DND-41 (cell line): Measurements from ENCODE around the gene STH.

Source experiments
- ATAC-seq: fragments of 200-7000 bp; cut with Tn5 transposase; 3 replicates; pipeline ENCODE4 v1.9.1; 2021; ENCODE audit warnings: low read depth; ENCODE audit not compliant: insufficient read depth
- DNase-seq: peaks from one replicate; pipeline ENCODE4 v3.0.0-alpha.2; 2020
- H2AFZ ChIP-seq: 2 replicates; pipeline ENCODE4 v1.6.0; 2012; ENCODE audit warnings: low read depth, low read length
- H3K27ac ChIP-seq: 2 replicates; pipeline ENCODE4 v1.5.1; 2012; ENCODE audit warnings: low read length, inconsistent platforms
- H3K27me3 ChIP-seq: fragments of 200-600 bp; sonication (generic); 2 replicates; pipeline ENCODE4 v1.6.0; 2012; ENCODE audit warnings: low read length, mild to moderate bottlenecking, inconsistent platforms; ENCODE audit not compliant: insufficient read depth, poor library complexity
- H3K36me3 ChIP-seq: 2 replicates; pipeline ENCODE4 v1.5.1; 2012; ENCODE audit warnings: low read length, inconsistent platforms; ENCODE audit not compliant: insufficient read depth
- H3K4me1 ChIP-seq: 2 replicates; pipeline ENCODE4 v1.5.1; 2012; ENCODE audit warnings: mild to moderate bottlenecking, low read length; ENCODE audit not compliant: insufficient read depth
- H3K4me2 ChIP-seq: 2 replicates; pipeline ENCODE4 v1.6.0; 2012; ENCODE audit warnings: mild to moderate bottlenecking, moderate library complexity, low read length, inconsistent platforms; ENCODE audit not compliant: insufficient read depth
- H3K4me3 ChIP-seq, 2 experiments: fragments of 200-600 bp in 1 of 2; shearing (Covaris generic) in 1 of 2; 2 replicates each; pipeline ENCODE4 v1.5.1; 2012 to 2016; ENCODE audit warnings: inconsistent platforms in 2 of 2, low read length in 2 of 2, mild to moderate bottlenecking in 2 of 2, low read depth in 1 of 2, moderate library complexity in 1 of 2
- H3K79me2 ChIP-seq: 2 replicates; pipeline ENCODE4 v1.6.0; 2012; ENCODE audit warnings: low read length, inconsistent platforms; ENCODE audit not compliant: insufficient read depth
- H3K9ac ChIP-seq: 2 replicates; pipeline ENCODE4 v1.6.0; 2012; ENCODE audit warnings: low read depth, mild to moderate bottlenecking, inconsistent platforms, low read length, moderate library complexity
- H3K9me3 ChIP-seq: 2 replicates; pipeline ENCODE4 v1.5.1; 2012; ENCODE audit warnings: low read length, moderate library complexity, mild to moderate bottlenecking, inconsistent platforms; ENCODE audit not compliant: insufficient read depth, severe bottlenecking
- H4K20me1 ChIP-seq: 2 replicates; pipeline ENCODE4 v1.6.0; 2012; ENCODE audit warnings: low read length; ENCODE audit not compliant: insufficient read depth
- CTCF ChIP-seq: IDR thresholded peaks from 2 replicates; pipeline ENCODE4 v1.5.1; 2012; ENCODE audit warnings: borderline replicate concordance, low read length, moderate library complexity, mild to moderate bottlenecking; ENCODE audit not compliant: poor library complexity, severe bottlenecking; ENCODE audit errors: extremely low read depth
- EZH2 ChIP-seq: IDR thresholded peaks from 3 replicates; pipeline ENCODE4 v1.6.1; 2012; ENCODE audit warnings: borderline replicate concordance, low read depth, mild to moderate bottlenecking, moderate library complexity, low read length, inconsistent platforms; ENCODE audit not compliant: severe bottlenecking

Gene STH

GRCh38 chr17:45979137-45979536 lies 19.9 kb upstream of the STH start:
- no peak overlapping the region for H2AFZ ChIP-seq
- DNase-seq (no peak), ATAC-seq (no peak)
- H3K4me1 ChIP-seq, result no peaks in the 10 kb centered on the region
- H4K20me1 ChIP-seq, result no peaks in the 10 kb centered on the region
- H3K79me2 ChIP-seq, result no peaks in the 10 kb centered on the region
- TF ChIP-seq CTCF, result no peak
- TF ChIP-seq EZH2, result no peak
- peaks cover 4% of the 10 kb centered on the region for H3K27me3 ChIP-seq
- no peak overlapping the region for H3K9ac ChIP-seq
- H3K36me3 ChIP-seq, result no peaks in the 10 kb centered on the region
- H3K4me2 ChIP-seq, result no peak overlapping the region
- no peaks in the 10 kb centered on the region for H3K9me3 ChIP-seq
- no peak overlapping the region for H3K27ac ChIP-seq
- H3K4me3 ChIP-seq, result no peak overlapping the region

GRCh38 chr17:45980855-45981254 lies 18.2 kb upstream of the STH start:
- ATAC-seq, result no peak
- H3K27ac ChIP-seq, result no peak overlapping the region
- H4K20me1 ChIP-seq, result no peaks in the 10 kb centered on the region
- no peaks in the 10 kb centered on the region for H3K9me3 ChIP-seq
- H3K79me2 ChIP-seq, result no peaks in the 10 kb centered on the region
- no peaks in the 10 kb centered on the region for H3K36me3 ChIP-seq
- H3K9ac ChIP-seq, result no peak overlapping the region
- no peak for DNase-seq
- TF ChIP-seq EZH2 (no peak), CTCF (no peak)
- H3K4me1 ChIP-seq, result no peaks in the 10 kb centered on the region
- H2AFZ ChIP-seq, result no peak overlapping the region
- no peak overlapping the region for H3K4me2 ChIP-seq
- peaks cover 4% of the 10 kb centered on the region for H3K27me3 ChIP-seq
- no peak overlapping the region for H3K4me3 ChIP-seq

- Histone ChIP-seq H3K9me3 (no peaks in the 10 kb centered on the region), H3K27me3 (peaks cover 4% of the 10 kb centered on the region), H3K9ac (no peak overlapping the region), H2AFZ (no peak overlapping the region), H3K27ac (no peak overlapping the region), H3K4me3 (no peak overlapping the region), H4K20me1 (no peaks in the 10 kb centered on the region), H3K79me2 (no peaks in the 10 kb centered on the region), H3K4me2 (no peak overlapping the region), H3K4me1 (no peaks in the 10 kb centered on the region), H3K36me3 (no peaks in the 10 kb centered on the region)
- no peak for ATAC-seq
- DNase-seq, result no peak
- TF ChIP-seq EZH2 (no peak), CTCF (no peak)
These were observed 17.7 kb upstream of the STH start for GRCh38 chr17:45981306-45981705.
